Body of pancreas (tissue), 4 donors: ENCODE measurements around the gene OR56A3. TPM values are rescaled to one million over a fixed set of nuclear protein-coding genes. Genes with fewer than 3 reads are reported as not detected.

Experiments
- ATAC-seq: fragments of 150-250 bp; one replicate; pipeline ENCODE4 v1.9.1; 2016
- DNase-seq, 4 donors: peaks; one replicate each; pipeline ENCODE4 v3.0.0-alpha.2; 2019
- H3K27ac ChIP-seq, 4 donors: fragments of 200-600 bp; sonication (generic); 1 replicate in 3 of 4; 2 replicates in 1 of 4; pipeline versions ENCODE4 v1.5.1 to v1.6.1; 2016 to 2019; ENCODE audit warnings: mild to moderate bottlenecking in 1 of 4, mixed read lengths in 1 of 4, moderate library complexity in 1 of 4
- H3K27me3 ChIP-seq, 2 donors: fragments of 200-600 bp; sonication (generic); one replicate each; pipeline ENCODE4 v1.6.0; 2016; ENCODE audit warnings: mild to moderate bottlenecking in 1 of 2
- H3K36me3 ChIP-seq, 2 donors: fragments of 200-600 bp; sonication (generic); replicated peaks in 1 of 2; 2 replicates each; pipeline ENCODE4 v1.5.1; 2016; ENCODE audit warnings: low read depth in 2 of 2; ENCODE audit not compliant: insufficient read depth in 1 of 2
- H3K4me1 ChIP-seq: fragments of 200-600 bp; sonication (generic); one replicate; pipeline ENCODE4 v1.6.0; 2016
- H3K4me3 ChIP-seq, 2 donors: fragments of 200-600 bp; sonication (generic); 1 replicate in 1 of 2; 2 replicates in 1 of 2; pipeline ENCODE4 v1.5.1; 2016 to 2019
- H3K9me3 ChIP-seq, 3 donors: fragments of 200-600 bp; sonication (generic); 1 replicate in 2 of 3; 2 replicates in 1 of 3; pipeline ENCODE4 v1.5.1; 2016
- CTCF ChIP-seq, 7 experiments: fragments of 450-650 bp in 4 of 7; fragments of 200-600 bp in 3 of 7; sonication (generic) in 3 of 7; IDR thresholded peaks; one replicate each; pipeline ENCODE4 v1.5.1; 2016 to 2019; ENCODE audit warnings: antibody characterized with exemption in 7 of 7
- POLR2A ChIP-seq, 3 donors: fragments of 450-650 bp; IDR thresholded peaks; one replicate each; pipeline ENCODE4 v1.6.1; 2016; ENCODE audit warnings: antibody characterized with exemption in 3 of 3, mild to moderate bottlenecking in 2 of 3
- WGBS, 2 donors: methylation state at CpG; one replicate each; pipeline ENCODE4 v1.1.5; 2017; 5-methylcytosine and 5-hydroxymethylcytosine counted together
- intact Hi-C: fragments of 100-400 bp; cut with DNase I; formaldehyde crosslinking; loops from one replicate; pipeline ENCODE4 v1.15.1; 2023
- total RNA-seq, 2 donors: library from RNA; depleted of rRNA; stranded (reverse); fragments of >200 nt; gene quantifications; one replicate each; pipeline ENCODE4 v1.1.0, GENCODE V29; 2016

Gene OR56A3
- total RNA-seq, 2 donors from 2014 or later, result not detected

- no peak for DNase-seq
- H3K9me3 ChIP-seq, result no peaks in the 10 kb centered on the region
- no peaks in the 10 kb centered on the region for H3K36me3 ChIP-seq
- TF ChIP-seq POLR2A (IDR thresholded peaks at IDR 0.05) (no peak), CTCF (IDR thresholded peaks at IDR 0.05) (no peak)
- H3K4me1 ChIP-seq, result no peaks in the 10 kb centered on the region
- H3K27ac ChIP-seq, result no peak overlapping the region
- intact Hi-C loops, result no loop called here
- ATAC-seq, result no peak
- H3K4me3 ChIP-seq, result no peak overlapping the region
- no peaks in the 10 kb centered on the region for H3K27me3 ChIP-seq
- WGBS, 2 donors, result 69 to 74% methylated on average over 2 of the region's 2 CpGs
These were observed 19.2 kb upstream of the OR56A3 start for GRCh38 chr11:5922749-5923426.

GRCh38 chr11:5923427-5923776 lies 18.6 kb upstream of the OR56A3 start:
- intact Hi-C loops, result no loop called here
- DNase-seq, result no peak

GRCh38 chr11:5923794-5924193 lies 18.3 kb upstream of the OR56A3 start:
- ATAC-seq (no peak), DNase-seq (no peak)
- no peaks in the 10 kb centered on the region for H3K4me1 ChIP-seq
- intact Hi-C loops, result no loop called here
- H3K27ac ChIP-seq, result no peak overlapping the region
- H3K9me3 ChIP-seq, result no peaks in the 10 kb centered on the region
- TF ChIP-seq CTCF (IDR thresholded peaks at IDR 0.05) (no peak), POLR2A (IDR thresholded peaks at IDR 0.05) (no peak)
- no peak overlapping the region for H3K4me3 ChIP-seq
- no peaks in the 10 kb centered on the region for H3K36me3 ChIP-seq
- H3K27me3 ChIP-seq, result no peaks in the 10 kb centered on the region

More at GRCh38 chr11:5923427-5923776, 18.6 kb upstream of the OR56A3 start:
- Histone ChIP-seq H3K27ac (no peak overlapping the region), H3K4me1 (no peaks in the 10 kb centered on the region), H3K27me3 (no peaks in the 10 kb centered on the region), H3K36me3 (no peaks in the 10 kb centered on the region), H3K9me3 (no peaks in the 10 kb centered on the region), H3K4me3 (no peak overlapping the region)
- ATAC-seq, result no peak
- no peak for TF ChIP-seq POLR2A (IDR thresholded peaks at IDR 0.05)

GRCh38 chr11:5928271-5928670 lies 13.8 kb upstream of the OR56A3 start:
- intact Hi-C loops, result no loop called here
- WGBS, 2 donors, result 83 to 90% methylated on average over 17 of the region's 17 CpGs
- H3K27me3 ChIP-seq, result no peaks in the 10 kb centered on the region
- H3K36me3 ChIP-seq, result no peaks in the 10 kb centered on the region
- no peaks in the 10 kb centered on the region for H3K9me3 ChIP-seq
- no peak overlapping the region for H3K27ac ChIP-seq
- H3K4me1 ChIP-seq, result no peaks in the 10 kb centered on the region
- TF ChIP-seq CTCF (IDR thresholded peaks at IDR 0.05), result no peak
- TF ChIP-seq POLR2A (IDR thresholded peaks at IDR 0.05), result no peak
- ATAC-seq (no peak), DNase-seq (no peak)
- H3K4me3 ChIP-seq, result no peak overlapping the region

- DNase-seq (no peak), ATAC-seq (no peak)
- WGBS, 2 donors, result 75 to 77% methylated on average over 12 to 15 of the region's 15 CpGs
- Histone ChIP-seq H3K36me3 (no peaks in the 10 kb centered on the region), H3K9me3 (no peaks in the 10 kb centered on the region), H3K27ac (no peak overlapping the region), H3K27me3 (no peaks in the 10 kb centered on the region), H3K4me3 (no peak overlapping the region), H3K4me1 (no peaks in the 10 kb centered on the region)
- intact Hi-C loops, result no loop called here
- TF ChIP-seq CTCF (IDR thresholded peaks at IDR 0.05) (no peak), POLR2A (IDR thresholded peaks at IDR 0.05) (no peak)
These were observed 13.2 kb upstream of the OR56A3 start for GRCh38 chr11:5928811-5929210.
